ENCODE results near the gene HMGCR.

GRCh38 chr5:75320371-75320770 lies 16.6 kb upstream of the HMGCR start:
- TF ChIP-seq POLR2A (IDR thresholded peaks at IDR 0.05; ENCODE audit: low read depth) (no peak), CTCF (IDR thresholded peaks at IDR 0.05) (no peak)

Data from esophagus muscularis mucosa (tissue), 3 donors.